HG03108 (cell line): ENCODE measurements around the gene CD83.

ENCODE experiments used
- ATAC-seq: cut with Tn5 transposase; IDR thresholded peaks from one replicate; pipeline ENCODE4 v1.9.1; 2021; ENCODE audit warnings: moderate library complexity; ENCODE audit not compliant: unreplicated experiment

Gene CD83

GRCh38 chr6:14123386-14124111 is 6.0 kb downstream of the CD83 start:
- no peak for ATAC-seq

- ATAC-seq, result no peak
Measured at GRCh38 chr6:14125346-14125745, 7.8 kb downstream of the CD83 start.

GRCh38 chr6:14126191-14126590 is 8.6 kb downstream of the CD83 start:
- ATAC-seq, result no peak

GRCh38 chr6:14127611-14128010 is 10.0 kb downstream of the CD83 start:
- no peak for ATAC-seq

- no peak for ATAC-seq
Measured at GRCh38 chr6:14128012-14128411, 10.4 kb downstream of the CD83 start.

GRCh38 chr6:14128746-14129145 is 11.2 kb downstream of the CD83 start:
- no peak for ATAC-seq

- peak; percentile 65 for ATAC-seq
Measured at GRCh38 chr6:14129575-14129974, 12.0 kb downstream of the CD83 start.

GRCh38 chr6:14130435-14131075 is 13.0 kb downstream of the CD83 start:
- ATAC-seq, result no peak

GRCh38 chr6:14131579-14131978 is 14.0 kb downstream of the CD83 start:
- ATAC-seq, result no peak

- no peak for ATAC-seq
Measured at GRCh38 chr6:14132244-14132920, 14.8 kb downstream of the CD83 start.

- no peak for ATAC-seq
Measured at GRCh38 chr6:14132921-14133275, 15.3 kb downstream of the CD83 start.

GRCh38 chr6:14134211-14134910 is 16.8 kb downstream of the CD83 start:
- no peak for ATAC-seq

- no peak for ATAC-seq
Measured at GRCh38 chr6:14135893-14136539, 18.4 kb downstream of the CD83 start.

GRCh38 chr6:14138701-14139215 is 21.2 kb downstream of the CD83 start:
- ATAC-seq, result no peak

- no peak for ATAC-seq
Measured at GRCh38 chr6:14141351-14142062, 23.9 kb downstream of the CD83 start.

- ATAC-seq, result no peak
Measured at GRCh38 chr6:14142063-14142450, 24.5 kb downstream of the CD83 start.

GRCh38 chr6:14142511-14143223 is 25.1 kb downstream of the CD83 start:
- ATAC-seq, result no peak

GRCh38 chr6:14143305-14143704 is 25.7 kb downstream of the CD83 start:
- no peak for ATAC-seq

GRCh38 chr6:14144678-14145113 is 27.1 kb downstream of the CD83 start:
- peak; percentile 57 for ATAC-seq
